Measurements from ENCODE around the gene PRPF38A. TPM values are rescaled to one million over a fixed set of nuclear protein-coding genes. Genes with fewer than 3 reads are reported as not detected.

Gene PRPF38A
- polyA plus RNA-seq, 2 of the 4 experiments (the other 2 are of a cell fraction): 12.9 to 30.4 TPM

DNA sequence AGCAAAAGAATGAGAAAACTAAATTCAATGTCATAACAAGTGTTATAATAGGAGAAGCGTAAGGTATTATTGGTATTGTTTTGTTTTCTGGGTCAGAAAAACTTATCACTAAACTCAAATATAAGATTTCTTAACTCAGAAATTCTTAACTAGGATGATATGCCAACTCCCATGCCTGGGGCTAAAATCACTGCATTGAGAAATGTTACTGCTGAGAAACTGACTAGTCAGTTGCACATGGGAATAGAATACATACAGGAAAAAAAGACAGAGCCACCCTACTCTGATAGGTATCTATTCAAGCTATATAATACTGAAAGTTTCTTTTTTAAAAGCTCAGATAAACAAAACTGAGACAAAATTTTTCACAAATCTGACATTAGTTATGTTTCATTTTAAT is 56.3 kb downstream of the PRPF38A start:
- DNase-seq (ENCODE audit: low read depth in 1 of 2, low spot score in 1 of 2): peak in 1 of 2 experiments; percentile 25
- POLR2A ChIA-PET: no interaction called here
- TF ChIP-seq, protein P1, sequence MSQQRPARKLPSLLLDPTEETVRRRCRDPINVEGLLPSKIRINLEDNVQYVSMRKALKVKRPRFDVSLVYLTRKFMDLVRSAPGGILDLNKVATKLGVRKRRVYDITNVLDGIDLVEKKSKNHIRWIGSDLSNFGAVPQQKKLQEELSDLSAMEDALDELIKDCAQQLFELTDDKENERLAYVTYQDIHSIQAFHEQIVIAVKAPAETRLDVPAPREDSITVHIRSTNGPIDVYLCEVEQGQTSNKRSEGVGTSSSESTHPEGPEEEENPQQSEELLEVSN (IDR thresholded peaks at IDR 0.05; ENCODE audit: borderline replicate concordance, low read depth): no peak
- TF ChIP-seq CBX2 (IDR thresholded peaks at IDR 0.05; ENCODE audit: borderline replicate concordance, low read depth): no peak
- no peak for TF ChIP-seq ESRRA (IDR thresholded peaks at IDR 0.05; ENCODE audit: borderline replicate concordance, low read length)
- H3K27ac ChIP-seq: no peak overlapping the region
- no peak for FAIRE-seq
- no peak overlapping the region for H3K4me3 ChIP-seq
- ATAC-seq: no peak
- CTCF ChIA-PET: interaction anchor here (1.5 kb wide), 1 partner anchor 88 kb away, joined by 3 read pairs; no protein-coding TSS in a partner anchor
- no peaks in the 10 kb centered on the region for H3K9me3 ChIP-seq
- 73% methylated on average over 1 of the region's 1 CpG for WGBS (ENCODE audit: missing lambda C conversion rate)
- H3K4me1 ChIP-seq: peaks cover 11% of the 10 kb centered on the region; the same call in 2 of the 3 replicates
- H3K4me2 ChIP-seq: 0 out of 3 replicates have a peak overlapping the region, but pooled peaks have one; percentile 8

DNA sequence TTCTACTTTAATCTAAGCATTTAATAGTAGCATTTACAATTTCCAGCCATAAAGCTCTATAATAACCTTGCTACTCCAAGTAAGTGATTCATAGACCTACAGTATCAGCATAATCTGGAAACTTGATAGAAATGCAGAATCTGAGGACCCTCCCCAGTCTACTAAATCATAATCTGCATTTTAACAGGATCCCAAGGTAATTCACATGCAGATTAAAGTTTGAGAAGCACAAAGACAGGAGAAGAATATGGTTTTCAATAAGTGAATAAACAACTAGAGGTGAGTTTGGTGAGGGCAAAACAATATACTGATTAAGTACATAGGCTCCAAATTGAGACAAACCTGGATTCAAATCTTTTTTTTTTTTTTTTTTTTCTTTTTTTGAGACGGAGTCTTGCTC is 57.4 kb downstream of the PRPF38A start:
- POLR2A ChIA-PET: no interaction called here
- FAIRE-seq (no peak), DNase-seq (ENCODE audit: low read depth in 1 of 2, low spot score in 1 of 2) (no peak), ATAC-seq (no peak)
- 100% methylated on average over 1 of the region's 1 CpG for WGBS (ENCODE audit: missing lambda C conversion rate)
- H3K27ac ChIP-seq: no peak overlapping the region
- no peak overlapping the region for H3K4me3 ChIP-seq
- CTCF ChIA-PET: interaction anchor here (0.6 kb wide), 1 partner anchor 29 kb away, joined by 3 read pairs; no protein-coding TSS in a partner anchor
- H3K9me3 ChIP-seq: no peaks in the 10 kb centered on the region
- peaks cover 11% of the 10 kb centered on the region; the same call in 2 of the 3 replicates for H3K4me1 ChIP-seq
- no peak overlapping the region for H3K4me2 ChIP-seq
- no peak for TF ChIP-seq RNF2 (IDR thresholded peaks at IDR 0.05; ENCODE audit: borderline replicate concordance, low read depth)
- TF ChIP-seq RCOR1 (IDR thresholded peaks at IDR 0.05; ENCODE audit: low read depth, low read length): no peak
- no peak for TF ChIP-seq CHD4 (IDR thresholded peaks at IDR 0.05; ENCODE audit: borderline replicate concordance)
- TF ChIP-seq BHLHE40 (IDR thresholded peaks at IDR 0.05; ENCODE audit: low read depth, low read length): no peak

DNA sequence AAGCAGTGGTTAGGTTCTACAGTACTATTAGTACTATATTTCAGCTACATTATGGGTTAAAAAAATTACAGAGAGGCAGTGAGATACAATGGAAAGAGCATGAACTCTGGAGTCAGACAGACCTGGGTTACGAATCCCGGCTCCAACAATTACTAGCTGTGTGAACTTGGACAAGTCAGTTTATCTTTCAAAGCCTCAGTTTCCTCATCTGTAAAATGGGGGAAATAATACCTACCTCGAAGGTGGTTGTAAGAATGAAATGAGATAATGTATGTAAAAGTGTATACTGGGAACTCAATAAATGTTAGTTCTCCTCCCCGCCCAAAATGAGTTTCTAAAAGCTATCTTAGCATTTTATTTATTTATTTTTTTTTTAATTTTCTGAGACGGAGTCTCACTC is 59.5 kb downstream of the PRPF38A start:
- Histone ChIP-seq H3K4me2 (no peak overlapping the region), H3K27ac (no peak overlapping the region), H3K4me3 (no peak overlapping the region), H3K4me1 (peaks cover 11% of the 10 kb centered on the region; the same call in 2 of the 3 replicates), H3K9me3 (no peaks in the 10 kb centered on the region)
- TF ChIP-seq RCOR1 (IDR thresholded peaks at IDR 0.05; ENCODE audit: low read depth, low read length) (no peak), FOSB (CRISPR knock-in tag; IDR thresholded peaks at IDR 0.05) (no peak), SREBF2 (IDR thresholded peaks at IDR 0.05) (no peak), ZNF302 (CRISPR knock-in tag; IDR thresholded peaks at IDR 0.05) (no peak), TP53 (CRISPR knock-in tag; IDR thresholded peaks at IDR 0.05) (no peak), NPAS2 (CRISPR knock-in tag; IDR thresholded peaks at IDR 0.05; ENCODE audit: borderline replicate concordance) (no peak), KDM1A (IDR thresholded peaks at IDR 0.05; ENCODE audit: low read depth) (no peak), CBX2 (IDR thresholded peaks at IDR 0.05; ENCODE audit: borderline replicate concordance, low read depth) (no peak), HOXB13 (CRISPR knock-in tag; IDR thresholded peaks at IDR 0.05; ENCODE audit: low read depth) (no peak), FOXS1 (CRISPR knock-in tag; IDR thresholded peaks at IDR 0.05) (no peak), ZFP36 (IDR thresholded peaks at IDR 0.05; ENCODE audit: borderline replicate concordance, partially characterized antibody) (no peak), FOSL2 (IDR thresholded peaks at IDR 0.05) (no peak), FOSL2 (CRISPR knock-in tag; IDR thresholded peaks at IDR 0.05) (no peak), SMC3 (IDR thresholded peaks at IDR 0.05) (no peak), PHF8 (IDR thresholded peaks at IDR 0.05; ENCODE audit: borderline replicate concordance, low read depth) (no peak), POLR2AphosphoS2 (conservative IDR thresholded peaks at IDR 0.05; ENCODE audit: low read length) (no peak), CEBPB (IDR thresholded peaks at IDR 0.05) (no peak)
- TF ChIP-seq, protein P2, sequence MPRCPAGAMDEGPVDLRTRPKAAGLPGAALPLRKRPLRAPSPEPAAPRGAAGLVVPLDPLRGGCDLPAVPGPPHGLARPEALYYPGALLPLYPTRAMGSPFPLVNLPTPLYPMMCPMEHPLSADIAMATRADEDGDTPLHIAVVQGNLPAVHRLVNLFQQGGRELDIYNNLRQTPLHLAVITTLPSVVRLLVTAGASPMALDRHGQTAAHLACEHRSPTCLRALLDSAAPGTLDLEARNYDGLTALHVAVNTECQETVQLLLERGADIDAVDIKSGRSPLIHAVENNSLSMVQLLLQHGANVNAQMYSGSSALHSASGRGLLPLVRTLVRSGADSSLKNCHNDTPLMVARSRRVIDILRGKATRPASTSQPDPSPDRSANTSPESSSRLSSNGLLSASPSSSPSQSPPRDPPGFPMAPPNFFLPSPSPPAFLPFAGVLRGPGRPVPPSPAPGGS (IDR thresholded peaks at IDR 0.05): no peak
- TF ChIP-seq, protein P1 (IDR thresholded peaks at IDR 0.05; ENCODE audit: borderline replicate concordance, low read depth): no peak
- TF ChIP-seq, protein P3, sequence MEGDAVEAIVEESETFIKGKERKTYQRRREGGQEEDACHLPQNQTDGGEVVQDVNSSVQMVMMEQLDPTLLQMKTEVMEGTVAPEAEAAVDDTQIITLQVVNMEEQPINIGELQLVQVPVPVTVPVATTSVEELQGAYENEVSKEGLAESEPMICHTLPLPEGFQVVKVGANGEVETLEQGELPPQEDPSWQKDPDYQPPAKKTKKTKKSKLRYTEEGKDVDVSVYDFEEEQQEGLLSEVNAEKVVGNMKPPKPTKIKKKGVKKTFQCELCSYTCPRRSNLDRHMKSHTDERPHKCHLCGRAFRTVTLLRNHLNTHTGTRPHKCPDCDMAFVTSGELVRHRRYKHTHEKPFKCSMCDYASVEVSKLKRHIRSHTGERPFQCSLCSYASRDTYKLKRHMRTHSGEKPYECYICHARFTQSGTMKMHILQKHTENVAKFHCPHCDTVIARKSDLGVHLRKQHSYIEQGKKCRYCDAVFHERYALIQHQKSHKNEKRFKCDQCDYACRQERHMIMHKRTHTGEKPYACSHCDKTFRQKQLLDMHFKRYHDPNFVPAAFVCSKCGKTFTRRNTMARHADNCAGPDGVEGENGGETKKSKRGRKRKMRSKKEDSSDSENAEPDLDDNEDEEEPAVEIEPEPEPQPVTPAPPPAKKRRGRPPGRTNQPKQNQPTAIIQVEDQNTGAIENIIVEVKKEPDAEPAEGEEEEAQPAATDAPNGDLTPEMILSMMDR (IDR thresholded peaks at IDR 0.05): no peak
- WGBS (ENCODE audit: missing lambda C conversion rate): 96% methylated on average over 5 of the region's 5 CpGs
- CTCF ChIA-PET: no interaction called here
- DNase-seq (ENCODE audit: low read depth in 1 of 2, low spot score in 1 of 2) (no peak), FAIRE-seq (no peak), ATAC-seq (no peak)
- POLR2A ChIA-PET: no interaction called here
